ENCODE results near the gene CPEB2. TPM values are rescaled to one million over a fixed set of nuclear protein-coding genes. Genes with fewer than 3 reads are reported as not detected.

The CPEB2 gene
- total RNA-seq, 1 donor, result 23.9 TPM

DNA sequence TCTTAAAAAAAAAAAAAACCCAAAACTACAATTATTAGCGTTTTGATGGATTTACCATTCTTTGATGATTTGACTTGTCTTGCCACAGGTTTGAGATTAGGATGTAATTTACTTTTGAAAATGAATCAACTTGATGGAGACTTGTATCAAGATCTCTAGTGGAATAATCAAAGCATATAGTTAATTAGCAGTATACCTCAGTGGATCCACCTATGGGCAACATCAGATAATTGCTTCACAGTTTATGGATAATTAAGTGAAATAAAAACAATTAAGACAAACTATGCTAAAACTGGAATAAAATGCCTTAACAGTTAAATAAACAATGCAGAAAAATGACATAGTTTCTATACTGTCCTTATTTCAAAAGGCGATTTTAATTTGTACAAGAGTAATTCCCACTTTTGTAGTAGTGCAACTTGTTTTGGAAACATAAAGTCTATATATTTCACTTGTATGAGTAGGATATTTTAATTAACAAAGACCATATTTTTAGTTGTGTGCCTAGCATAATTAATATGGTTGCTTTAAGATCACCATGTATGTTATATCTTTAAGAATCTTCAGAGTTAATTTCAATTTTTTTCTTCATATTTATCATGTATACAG lies 4.2 kb downstream of the CPEB2 start:
- DNase-seq (ENCODE audit: insufficient read length, low spot score, missing footprints), result no peak
- H3K27me3 ChIP-seq (ENCODE audit: insufficient read depth, low read length), result no peaks in the 10 kb centered on the region
- H4K20me1 ChIP-seq (ENCODE audit: insufficient read depth, low read length), result peaks cover 47% of the 10 kb centered on the region
- peaks cover 79% of the 10 kb centered on the region for H3K79me2 ChIP-seq (ENCODE audit: insufficient read depth, low read length)
- H3K9me3 ChIP-seq (ENCODE audit: low read depth, low read length), result no peaks in the 10 kb centered on the region
- peak overlapping the region; percentile 99 for H3K4me3 ChIP-seq (ENCODE audit: insufficient read depth, low read length)
- H2AFZ ChIP-seq (ENCODE audit: low read length), result no peak overlapping the region
- H3K36me3 ChIP-seq (ENCODE audit: insufficient read depth, low read length), result peaks cover 44% of the 10 kb centered on the region
- peaks cover 44% of the 10 kb centered on the region for H3K4me1 ChIP-seq (ENCODE audit: insufficient read depth, low read length)
- H3K27ac ChIP-seq (ENCODE audit: low read depth, low read length), result peak overlapping the region; percentile 95
- TF ChIP-seq, protein P1, sequence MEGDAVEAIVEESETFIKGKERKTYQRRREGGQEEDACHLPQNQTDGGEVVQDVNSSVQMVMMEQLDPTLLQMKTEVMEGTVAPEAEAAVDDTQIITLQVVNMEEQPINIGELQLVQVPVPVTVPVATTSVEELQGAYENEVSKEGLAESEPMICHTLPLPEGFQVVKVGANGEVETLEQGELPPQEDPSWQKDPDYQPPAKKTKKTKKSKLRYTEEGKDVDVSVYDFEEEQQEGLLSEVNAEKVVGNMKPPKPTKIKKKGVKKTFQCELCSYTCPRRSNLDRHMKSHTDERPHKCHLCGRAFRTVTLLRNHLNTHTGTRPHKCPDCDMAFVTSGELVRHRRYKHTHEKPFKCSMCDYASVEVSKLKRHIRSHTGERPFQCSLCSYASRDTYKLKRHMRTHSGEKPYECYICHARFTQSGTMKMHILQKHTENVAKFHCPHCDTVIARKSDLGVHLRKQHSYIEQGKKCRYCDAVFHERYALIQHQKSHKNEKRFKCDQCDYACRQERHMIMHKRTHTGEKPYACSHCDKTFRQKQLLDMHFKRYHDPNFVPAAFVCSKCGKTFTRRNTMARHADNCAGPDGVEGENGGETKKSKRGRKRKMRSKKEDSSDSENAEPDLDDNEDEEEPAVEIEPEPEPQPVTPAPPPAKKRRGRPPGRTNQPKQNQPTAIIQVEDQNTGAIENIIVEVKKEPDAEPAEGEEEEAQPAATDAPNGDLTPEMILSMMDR (IDR thresholded peaks at IDR 0.05; ENCODE audit: extremely low read depth, low read depth, low read length), result peak; percentile 33
- H3K4me2 ChIP-seq (ENCODE audit: insufficient read depth, low read length), result peak overlapping the region; percentile 94

DNA sequence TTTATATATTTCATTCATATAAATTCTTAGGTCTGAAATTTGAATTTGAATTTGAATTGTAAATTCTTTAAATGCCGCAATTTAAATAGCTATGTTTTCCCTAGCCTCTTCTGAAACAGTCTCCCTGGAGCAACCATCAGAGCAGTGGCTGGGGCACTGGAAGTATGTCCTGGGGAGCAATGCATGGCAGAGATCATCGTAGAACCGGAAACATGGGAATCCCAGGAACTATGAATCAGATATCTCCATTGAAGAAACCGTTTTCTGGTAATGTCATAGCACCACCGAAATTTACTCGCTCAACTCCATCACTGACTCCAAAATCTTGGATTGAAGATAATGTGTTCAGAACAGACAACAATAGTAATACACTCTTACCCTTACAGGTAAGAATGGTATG lies 4.9 kb downstream of the CPEB2 start:
- Histone ChIP-seq H3K4me1 (ENCODE audit: insufficient read depth, low read length) (peaks cover 48% of the 10 kb centered on the region), H3K27me3 (ENCODE audit: insufficient read depth, low read length) (no peaks in the 10 kb centered on the region), H3K36me3 (ENCODE audit: insufficient read depth, low read length) (peaks cover 51% of the 10 kb centered on the region), H2AFZ (ENCODE audit: low read length) (no peak overlapping the region), H3K27ac (ENCODE audit: low read depth, low read length) (peak overlapping the region; percentile 7), H3K4me2 (ENCODE audit: insufficient read depth, low read length) (peak overlapping the region; percentile 94), H3K79me2 (ENCODE audit: insufficient read depth, low read length) (peaks cover 86% of the 10 kb centered on the region), H3K4me3 (ENCODE audit: insufficient read depth, low read length) (peak overlapping the region; percentile 99), H4K20me1 (ENCODE audit: insufficient read depth, low read length) (peaks cover 47% of the 10 kb centered on the region), H3K9me3 (ENCODE audit: low read depth, low read length) (no peaks in the 10 kb centered on the region)
- TF ChIP-seq, protein P1 (IDR thresholded peaks at IDR 0.05; ENCODE audit: extremely low read depth, low read depth, low read length), result no peak
- peak; percentile 81 for DNase-seq (ENCODE audit: insufficient read length, low spot score, missing footprints)

DNA sequence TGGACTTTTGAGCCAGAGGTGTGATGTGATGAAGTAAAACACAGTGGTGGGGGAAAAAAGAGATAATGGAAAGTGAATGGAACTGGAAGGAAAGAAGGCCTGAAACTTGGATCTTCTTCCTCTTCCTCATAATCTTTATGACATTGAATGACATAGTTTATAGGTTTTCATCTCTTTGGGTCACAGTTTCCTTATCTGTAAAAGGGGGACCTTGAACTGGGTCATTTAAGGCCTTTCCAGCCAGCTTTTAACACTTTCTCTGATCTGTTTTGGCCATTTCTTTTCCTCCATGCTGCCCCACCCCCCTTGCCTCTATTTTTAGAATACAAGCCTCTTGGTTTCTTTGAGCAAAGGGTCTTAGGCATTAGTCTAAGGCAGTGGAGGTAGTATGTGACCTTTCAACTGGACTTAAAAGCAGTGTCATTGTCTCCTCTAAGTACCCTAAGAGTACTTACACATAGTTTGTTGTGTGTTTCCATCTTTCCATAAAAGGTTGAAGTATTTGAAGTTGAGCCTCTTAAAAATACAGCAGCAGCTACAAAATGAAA lies 7.8 kb downstream of the CPEB2 start:
- Histone ChIP-seq H2AFZ (ENCODE audit: low read length) (no peak overlapping the region), H3K27me3 (ENCODE audit: insufficient read depth, low read length) (no peaks in the 10 kb centered on the region), H3K79me2 (ENCODE audit: insufficient read depth, low read length) (peaks cover 98% of the 10 kb centered on the region), H3K4me2 (ENCODE audit: insufficient read depth, low read length) (peak overlapping the region; percentile 41), H3K4me1 (ENCODE audit: insufficient read depth, low read length) (peaks cover 48% of the 10 kb centered on the region), H3K9me3 (ENCODE audit: low read depth, low read length) (no peaks in the 10 kb centered on the region), H3K36me3 (ENCODE audit: insufficient read depth, low read length) (peaks cover 70% of the 10 kb centered on the region), H4K20me1 (ENCODE audit: insufficient read depth, low read length) (peaks cover 42% of the 10 kb centered on the region), H3K4me3 (ENCODE audit: insufficient read depth, low read length) (peak overlapping the region; percentile 17), H3K27ac (ENCODE audit: low read depth, low read length) (no peak overlapping the region)
- DNase-seq (ENCODE audit: insufficient read length, low spot score, missing footprints), result no peak
- TF ChIP-seq, protein P1 (IDR thresholded peaks at IDR 0.05; ENCODE audit: extremely low read depth, low read depth, low read length), result no peak

DNA sequence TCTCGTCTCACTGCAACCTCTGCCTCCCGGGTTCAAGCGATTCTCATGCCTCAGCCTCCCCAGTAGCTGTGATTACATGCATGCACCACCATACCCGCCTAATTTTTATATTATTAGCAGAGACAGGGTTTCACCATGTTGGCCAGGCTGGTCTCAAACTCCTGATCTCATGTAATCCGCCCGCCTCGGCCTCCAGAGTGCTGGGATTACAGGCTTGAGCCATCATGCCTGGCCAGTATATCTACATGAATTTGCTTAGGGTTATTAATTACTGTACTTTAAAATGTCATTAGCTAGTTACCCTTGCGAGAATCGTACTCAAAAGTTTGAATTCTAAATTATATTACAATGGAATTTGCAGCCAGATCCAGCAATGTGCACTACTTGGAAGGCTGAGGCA lies 8.9 kb downstream of the CPEB2 start:
- Histone ChIP-seq H2AFZ (ENCODE audit: low read length) (no peak overlapping the region), H3K4me2 (ENCODE audit: insufficient read depth, low read length) (no peak overlapping the region), H3K27me3 (ENCODE audit: insufficient read depth, low read length) (no peaks in the 10 kb centered on the region), H3K27ac (ENCODE audit: low read depth, low read length) (no peak overlapping the region), H4K20me1 (ENCODE audit: insufficient read depth, low read length) (peaks cover 32% of the 10 kb centered on the region), H3K36me3 (ENCODE audit: insufficient read depth, low read length) (peaks cover 73% of the 10 kb centered on the region), H3K4me3 (ENCODE audit: insufficient read depth, low read length) (no peak overlapping the region), H3K4me1 (ENCODE audit: insufficient read depth, low read length) (peaks cover 48% of the 10 kb centered on the region), H3K9me3 (ENCODE audit: low read depth, low read length) (no peaks in the 10 kb centered on the region), H3K79me2 (ENCODE audit: insufficient read depth, low read length) (peaks cover 98% of the 10 kb centered on the region)
- no peak for DNase-seq (ENCODE audit: insufficient read length, low spot score, missing footprints)
- TF ChIP-seq, protein P1 (IDR thresholded peaks at IDR 0.05; ENCODE audit: extremely low read depth, low read depth, low read length), result no peak
